Measurements from ENCODE around the gene TGFBR2.

DNA sequence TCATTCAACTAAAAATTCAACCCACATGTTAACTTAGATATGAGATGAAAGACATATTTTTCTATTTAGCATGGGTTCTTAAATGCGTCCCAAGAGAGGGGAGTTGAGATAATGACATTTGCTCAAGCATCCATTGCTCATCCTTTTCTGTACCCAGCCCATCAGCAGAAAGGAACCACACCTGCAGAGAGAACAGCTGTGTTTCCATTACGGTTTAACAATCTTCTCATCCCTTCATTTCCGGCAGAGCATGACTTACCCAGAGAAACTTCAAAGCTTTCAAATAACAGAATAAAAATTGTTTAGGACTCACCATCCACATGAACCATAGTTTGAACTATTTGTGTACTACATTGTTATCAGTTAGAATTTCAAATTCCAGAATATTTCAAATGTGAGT is 113.1 kb downstream of the TGFBR2 start:
- no peak for TF ChIP-seq RAD21 (IDR thresholded peaks at IDR 0.05; ENCODE audit: low read length)
- TF ChIP-seq, protein P1, sequence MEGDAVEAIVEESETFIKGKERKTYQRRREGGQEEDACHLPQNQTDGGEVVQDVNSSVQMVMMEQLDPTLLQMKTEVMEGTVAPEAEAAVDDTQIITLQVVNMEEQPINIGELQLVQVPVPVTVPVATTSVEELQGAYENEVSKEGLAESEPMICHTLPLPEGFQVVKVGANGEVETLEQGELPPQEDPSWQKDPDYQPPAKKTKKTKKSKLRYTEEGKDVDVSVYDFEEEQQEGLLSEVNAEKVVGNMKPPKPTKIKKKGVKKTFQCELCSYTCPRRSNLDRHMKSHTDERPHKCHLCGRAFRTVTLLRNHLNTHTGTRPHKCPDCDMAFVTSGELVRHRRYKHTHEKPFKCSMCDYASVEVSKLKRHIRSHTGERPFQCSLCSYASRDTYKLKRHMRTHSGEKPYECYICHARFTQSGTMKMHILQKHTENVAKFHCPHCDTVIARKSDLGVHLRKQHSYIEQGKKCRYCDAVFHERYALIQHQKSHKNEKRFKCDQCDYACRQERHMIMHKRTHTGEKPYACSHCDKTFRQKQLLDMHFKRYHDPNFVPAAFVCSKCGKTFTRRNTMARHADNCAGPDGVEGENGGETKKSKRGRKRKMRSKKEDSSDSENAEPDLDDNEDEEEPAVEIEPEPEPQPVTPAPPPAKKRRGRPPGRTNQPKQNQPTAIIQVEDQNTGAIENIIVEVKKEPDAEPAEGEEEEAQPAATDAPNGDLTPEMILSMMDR (IDR thresholded peaks at IDR 0.05) = no peak
- no peak for TF ChIP-seq POLR2AphosphoS5 (IDR thresholded peaks at IDR 0.05; ENCODE audit: low read depth, low read length)
- TF ChIP-seq, protein P2, sequence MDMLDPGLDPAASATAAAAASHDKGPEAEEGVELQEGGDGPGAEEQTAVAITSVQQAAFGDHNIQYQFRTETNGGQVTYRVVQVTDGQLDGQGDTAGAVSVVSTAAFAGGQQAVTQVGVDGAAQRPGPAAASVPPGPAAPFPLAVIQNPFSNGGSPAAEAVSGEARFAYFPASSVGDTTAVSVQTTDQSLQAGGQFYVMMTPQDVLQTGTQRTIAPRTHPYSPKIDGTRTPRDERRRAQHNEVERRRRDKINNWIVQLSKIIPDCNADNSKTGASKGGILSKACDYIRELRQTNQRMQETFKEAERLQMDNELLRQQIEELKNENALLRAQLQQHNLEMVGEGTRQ (IDR thresholded peaks at IDR 0.05; ENCODE audit: borderline replicate concordance, low read depth, low read length) = no peak
- TF ChIP-seq TAF1 (IDR thresholded peaks at IDR 0.05; ENCODE audit: borderline replicate concordance, low read depth, low read length) = no peak
- TF ChIP-seq RXRA (IDR thresholded peaks at IDR 0.05; ENCODE audit: borderline replicate concordance, low read depth) = no peak
- TF ChIP-seq, protein P3, sequence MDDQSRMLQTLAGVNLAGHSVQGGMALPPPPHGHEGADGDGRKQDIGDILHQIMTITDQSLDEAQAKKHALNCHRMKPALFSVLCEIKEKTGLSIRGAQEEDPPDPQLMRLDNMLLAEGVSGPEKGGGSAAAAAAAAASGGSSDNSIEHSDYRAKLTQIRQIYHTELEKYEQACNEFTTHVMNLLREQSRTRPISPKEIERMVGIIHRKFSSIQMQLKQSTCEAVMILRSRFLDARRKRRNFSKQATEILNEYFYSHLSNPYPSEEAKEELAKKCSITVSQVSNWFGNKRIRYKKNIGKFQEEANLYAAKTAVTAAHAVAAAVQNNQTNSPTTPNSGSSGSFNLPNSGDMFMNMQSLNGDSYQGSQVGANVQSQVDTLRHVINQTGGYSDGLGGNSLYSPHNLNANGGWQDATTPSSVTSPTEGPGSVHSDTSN (IDR thresholded peaks at IDR 0.05) = no peak
- no peak for TF ChIP-seq YY1 (IDR thresholded peaks at IDR 0.05; ENCODE audit: low read depth)
- TF ChIP-seq NRF1 (IDR thresholded peaks at IDR 0.05; ENCODE audit: low read depth, low read length) = no peak
- TF ChIP-seq MXI1 (IDR thresholded peaks at IDR 0.05; ENCODE audit: low read depth, low read length) = no peak
- no peak for TF ChIP-seq EP300 (IDR thresholded peaks at IDR 0.05; ENCODE audit: borderline replicate concordance in 1 of 2, low read depth in 1 of 2, low read length in 1 of 2)
